DOHH2 (cell line): ENCODE results near the gene GRID1.

Experiments used
- EZH2phosphoT487 ChIP-seq: fragments of 200-600 bp; sonication (generic); IDR thresholded peaks from 2 replicates; pipeline ENCODE4 v1.6.1; 2017; ENCODE audit warnings: borderline replicate concordance, mild to moderate bottlenecking, antibody characterized with exemption, low read length, moderate library complexity, mixed read lengths
- TF ChIP-seq, protein P1 (sequence below): fragments of 200-600 bp; sonication (generic); IDR thresholded peaks from one replicate; pipeline ENCODE4 v1.5.1; 2014; ENCODE audit warnings: antibody characterized with exemption, mild to moderate bottlenecking, low read depth, low read length; ENCODE audit not compliant: poor library complexity, severe bottlenecking

DNA sequence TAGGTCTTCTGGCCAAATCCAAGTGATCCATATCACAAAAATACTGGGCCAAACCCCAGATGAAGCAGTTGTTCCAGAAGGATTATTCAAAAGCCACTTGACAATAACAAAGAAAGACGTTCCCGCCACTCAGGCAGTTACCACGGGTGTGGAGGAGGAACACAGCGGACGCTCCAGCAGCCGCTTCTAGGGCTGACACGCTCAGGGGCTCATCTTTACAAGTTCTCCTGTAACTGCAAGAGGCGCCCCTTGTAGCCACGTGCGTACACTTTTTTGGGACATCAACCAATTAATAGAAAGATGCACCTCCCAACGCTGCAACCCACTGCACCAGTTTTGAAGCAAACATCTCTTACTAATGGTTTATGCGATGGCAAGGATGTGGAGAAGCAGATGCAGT lies 159.4 kb downstream of the GRID1 start:
- TF ChIP-seq, protein P1, sequence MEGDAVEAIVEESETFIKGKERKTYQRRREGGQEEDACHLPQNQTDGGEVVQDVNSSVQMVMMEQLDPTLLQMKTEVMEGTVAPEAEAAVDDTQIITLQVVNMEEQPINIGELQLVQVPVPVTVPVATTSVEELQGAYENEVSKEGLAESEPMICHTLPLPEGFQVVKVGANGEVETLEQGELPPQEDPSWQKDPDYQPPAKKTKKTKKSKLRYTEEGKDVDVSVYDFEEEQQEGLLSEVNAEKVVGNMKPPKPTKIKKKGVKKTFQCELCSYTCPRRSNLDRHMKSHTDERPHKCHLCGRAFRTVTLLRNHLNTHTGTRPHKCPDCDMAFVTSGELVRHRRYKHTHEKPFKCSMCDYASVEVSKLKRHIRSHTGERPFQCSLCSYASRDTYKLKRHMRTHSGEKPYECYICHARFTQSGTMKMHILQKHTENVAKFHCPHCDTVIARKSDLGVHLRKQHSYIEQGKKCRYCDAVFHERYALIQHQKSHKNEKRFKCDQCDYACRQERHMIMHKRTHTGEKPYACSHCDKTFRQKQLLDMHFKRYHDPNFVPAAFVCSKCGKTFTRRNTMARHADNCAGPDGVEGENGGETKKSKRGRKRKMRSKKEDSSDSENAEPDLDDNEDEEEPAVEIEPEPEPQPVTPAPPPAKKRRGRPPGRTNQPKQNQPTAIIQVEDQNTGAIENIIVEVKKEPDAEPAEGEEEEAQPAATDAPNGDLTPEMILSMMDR, result no peak
- TF ChIP-seq EZH2phosphoT487, result no peak
